Measurements from ENCODE around the gene QSER1.
"Not testable (repeated sequence)": the region's sequence is repeated elsewhere in the genome, so short reads cannot be mapped to it uniquely, and the experiment has no call there.

The QSER1 gene

DNA sequence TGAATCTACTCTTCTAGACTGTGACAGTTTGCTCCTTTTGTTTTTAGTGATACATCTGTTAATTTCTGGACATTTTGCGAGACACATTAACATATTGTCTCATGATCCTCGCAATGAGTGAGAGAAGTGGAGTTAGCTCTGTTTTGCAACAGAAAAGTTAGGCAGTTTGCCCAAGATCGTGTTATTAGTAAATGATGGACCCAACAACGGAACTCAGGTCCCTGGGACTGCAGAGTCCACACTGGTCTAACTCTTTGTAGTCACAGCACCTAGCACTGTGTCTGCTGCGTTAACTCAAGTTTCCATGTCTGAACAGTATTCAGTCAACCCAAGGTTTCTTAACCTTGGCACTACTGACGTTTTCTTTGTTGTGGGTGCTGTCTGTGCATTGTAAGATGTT, 126.2 kb downstream of the QSER1 start:
- no peak overlapping the region for H3K4me3 ChIP-seq (ENCODE audit: low read depth, low read length)
- peaks cover 18% of the 10 kb centered on the region for H3K4me1 ChIP-seq (ENCODE audit: control insufficient read depth, insufficient read depth, low read length)
- H3K27me3 ChIP-seq (ENCODE audit: control insufficient read depth, insufficient read depth, low read length) = peaks cover 16% of the 10 kb centered on the region
- no peaks in the 10 kb centered on the region for H3K9me3 ChIP-seq (ENCODE audit: control insufficient read depth, insufficient read depth, low read length)
- H3K9ac ChIP-seq (ENCODE audit: low read depth, low read length) = no peak overlapping the region
- H3K36me3 ChIP-seq (ENCODE audit: control insufficient read depth, insufficient read depth, low read length) = no peaks in the 10 kb centered on the region
- H3K27ac ChIP-seq (ENCODE audit: low read depth, low read length) = no peak overlapping the region

DNA sequence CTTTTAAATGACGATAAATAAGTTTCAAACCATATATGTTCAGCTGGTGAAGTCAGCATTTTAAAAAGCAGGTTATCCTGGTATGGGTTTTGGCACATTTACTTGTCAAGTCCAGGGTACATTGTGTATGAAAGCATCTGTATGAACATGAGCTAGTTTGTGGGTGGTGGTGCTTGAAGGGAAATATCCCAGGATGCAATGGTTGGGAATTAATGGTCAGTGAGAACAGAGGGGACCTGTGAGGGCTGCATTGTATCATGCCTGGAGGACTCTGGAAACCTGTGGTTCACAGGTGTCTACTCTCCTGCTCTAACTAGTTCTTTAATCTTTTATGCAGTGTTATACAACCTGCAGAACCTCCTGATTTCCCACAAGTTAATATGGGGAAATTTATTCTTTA, 128.9 kb downstream of the QSER1 start:
- H3K4me1 ChIP-seq (ENCODE audit: control insufficient read depth, insufficient read depth, low read length) = peaks cover 22% of the 10 kb centered on the region
- H3K9me3 ChIP-seq (ENCODE audit: control insufficient read depth, insufficient read depth, low read length) = no peaks in the 10 kb centered on the region
- H3K9ac ChIP-seq (ENCODE audit: low read depth, low read length) = no peak overlapping the region
- H3K36me3 ChIP-seq (ENCODE audit: control insufficient read depth, insufficient read depth, low read length) = no peaks in the 10 kb centered on the region
- H3K4me3 ChIP-seq (ENCODE audit: low read depth, low read length) = no peak overlapping the region
- peaks cover 9% of the 10 kb centered on the region for H3K27me3 ChIP-seq (ENCODE audit: control insufficient read depth, insufficient read depth, low read length)
- H3K27ac ChIP-seq (ENCODE audit: low read depth, low read length) = no peak overlapping the region

- no peak overlapping the region for H3K27ac ChIP-seq (ENCODE audit: low read depth, low read length)
- H3K9ac ChIP-seq (ENCODE audit: low read depth, low read length) = no peak overlapping the region
- H3K9me3 ChIP-seq (ENCODE audit: control insufficient read depth, insufficient read depth, low read length) = no peaks in the 10 kb centered on the region
- no peaks in the 10 kb centered on the region for H3K36me3 ChIP-seq (ENCODE audit: control insufficient read depth, insufficient read depth, low read length)
- peaks cover 18% of the 10 kb centered on the region for H3K4me1 ChIP-seq (ENCODE audit: control insufficient read depth, insufficient read depth, low read length)
- H3K4me3 ChIP-seq (ENCODE audit: low read depth, low read length) = no peak overlapping the region
- H3K27me3 ChIP-seq (ENCODE audit: control insufficient read depth, insufficient read depth, low read length) = peaks cover 6% of the 10 kb centered on the region; the same call in 1 of the 2 replicates
Observed at GRCh38 chr11:33021937-33022336, 129.3 kb downstream of the QSER1 start.

GRCh38 chr11:33025339-33025722, 132.7 kb downstream of the QSER1 start:
- H3K9me3 ChIP-seq (ENCODE audit: control insufficient read depth, insufficient read depth, low read length) = no peaks in the 10 kb centered on the region
- no peak overlapping the region for H3K27ac ChIP-seq (ENCODE audit: low read depth, low read length)

DNA sequence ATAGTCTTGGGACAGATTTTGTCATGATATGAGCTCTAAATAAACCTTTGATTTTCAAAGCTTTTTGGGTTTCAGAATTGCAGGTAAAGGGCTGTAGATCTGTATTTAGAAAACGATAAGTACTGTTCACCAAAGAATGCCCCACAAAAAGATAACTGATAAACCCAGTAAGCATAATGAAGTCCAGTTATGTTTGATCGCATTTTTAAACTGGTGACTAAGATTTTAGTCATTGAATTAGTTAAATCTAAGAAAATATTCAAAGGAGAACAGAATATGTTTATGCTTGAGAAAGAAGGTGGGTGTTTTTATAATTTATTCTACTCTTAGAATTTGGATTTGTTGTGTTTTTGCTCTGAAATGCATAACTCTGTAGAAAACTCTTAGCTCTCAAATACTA, 134.6 kb downstream of the QSER1 start:
- peaks cover 7% of the 10 kb centered on the region; the same call in 1 of the 2 replicates for H3K4me1 ChIP-seq (ENCODE audit: control insufficient read depth, insufficient read depth, low read length)
- no peaks in the 10 kb centered on the region for H3K27me3 ChIP-seq (ENCODE audit: control insufficient read depth, insufficient read depth, low read length)
- no peak overlapping the region for H3K27ac ChIP-seq (ENCODE audit: low read depth, low read length)
- H3K9ac ChIP-seq (ENCODE audit: low read depth, low read length) = no peak overlapping the region
- no peak overlapping the region for H3K4me3 ChIP-seq (ENCODE audit: low read depth, low read length)
- H3K36me3 ChIP-seq (ENCODE audit: control insufficient read depth, insufficient read depth, low read length) = no peaks in the 10 kb centered on the region
- no peaks in the 10 kb centered on the region for H3K9me3 ChIP-seq (ENCODE audit: control insufficient read depth, insufficient read depth, low read length)

More at GRCh38 chr11:33025339-33025722, 132.7 kb downstream of the QSER1 start:
- Histone ChIP-seq H3K4me3 (ENCODE audit: low read depth, low read length) (no peak overlapping the region), H3K27me3 (ENCODE audit: control insufficient read depth, insufficient read depth, low read length) (no peaks in the 10 kb centered on the region), H3K4me1 (ENCODE audit: control insufficient read depth, insufficient read depth, low read length) (peaks cover 7% of the 10 kb centered on the region; the same call in 1 of the 2 replicates), H3K9ac (ENCODE audit: low read depth, low read length) (no peak overlapping the region), H3K36me3 (ENCODE audit: control insufficient read depth, insufficient read depth, low read length) (no peaks in the 10 kb centered on the region)

DNA sequence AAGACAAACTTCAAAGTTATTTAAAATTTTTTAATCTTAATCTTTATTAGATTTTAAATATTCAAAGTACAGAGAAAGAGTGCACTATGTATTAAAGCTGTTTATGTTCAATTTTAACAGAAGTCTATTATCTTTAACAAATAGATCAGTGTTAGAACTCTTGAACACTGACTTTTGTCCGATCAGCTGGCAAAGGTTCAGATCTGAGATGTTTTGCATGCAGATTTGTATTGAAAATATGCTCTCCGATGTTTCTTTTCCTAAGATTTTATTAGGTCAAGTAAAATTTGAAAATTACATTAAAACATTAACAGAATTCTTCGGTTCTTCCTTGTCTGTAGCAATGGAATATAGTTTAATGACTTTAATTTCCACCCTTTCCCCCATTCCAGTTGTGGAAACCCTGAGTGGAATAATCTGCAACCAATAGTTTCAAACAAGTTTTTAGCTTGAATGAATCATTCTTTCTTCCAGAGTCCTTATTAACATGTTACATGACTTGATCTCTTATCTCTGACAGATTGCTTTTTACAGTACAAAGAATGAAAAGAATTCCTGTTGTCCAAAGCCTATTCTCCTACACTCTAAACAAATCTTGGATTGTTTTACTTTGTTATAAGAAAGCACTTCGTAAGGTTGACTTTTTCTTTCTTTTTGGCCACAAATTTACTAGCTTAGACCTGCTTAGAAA, 135.4 kb downstream of the QSER1 start:
- Histone ChIP-seq H3K27ac (ENCODE audit: low read depth, low read length) (no peak overlapping the region), H3K9ac (ENCODE audit: low read depth, low read length) (no peak overlapping the region), H3K9me3 (ENCODE audit: control insufficient read depth, insufficient read depth, low read length) (no peaks in the 10 kb centered on the region), H3K4me1 (ENCODE audit: control insufficient read depth, insufficient read depth, low read length) (peaks cover 7% of the 10 kb centered on the region; the same call in 1 of the 2 replicates), H3K4me3 (ENCODE audit: low read depth, low read length) (no peak overlapping the region), H3K36me3 (ENCODE audit: control insufficient read depth, insufficient read depth, low read length) (no peaks in the 10 kb centered on the region), H3K27me3 (ENCODE audit: control insufficient read depth, insufficient read depth, low read length) (no peaks in the 10 kb centered on the region)

DNA sequence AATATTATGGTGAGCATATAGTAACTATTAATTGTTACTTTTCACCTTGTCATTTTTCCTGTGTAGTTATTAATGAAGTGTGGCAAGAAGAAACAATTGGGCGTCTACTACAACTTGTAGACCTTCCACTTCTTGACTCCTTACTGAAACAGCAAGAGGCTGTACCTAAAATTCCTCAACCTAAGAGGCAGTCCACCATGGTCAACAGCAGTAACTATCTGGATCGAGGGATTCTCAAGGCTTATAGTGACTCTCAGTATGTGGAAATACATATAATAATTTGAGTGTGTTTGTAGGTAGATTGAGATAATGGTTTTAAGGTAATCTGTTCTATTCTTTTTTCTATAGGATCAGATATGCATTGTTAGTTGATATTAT, 135.9 kb downstream of the QSER1 start:
- H3K36me3 ChIP-seq (ENCODE audit: control insufficient read depth, insufficient read depth, low read length) = no peaks in the 10 kb centered on the region
- peaks cover 7% of the 10 kb centered on the region; the same call in 1 of the 2 replicates for H3K4me1 ChIP-seq (ENCODE audit: control insufficient read depth, insufficient read depth, low read length)
- no peak overlapping the region for H3K4me3 ChIP-seq (ENCODE audit: low read depth, low read length)
- H3K27ac ChIP-seq (ENCODE audit: low read depth, low read length) = no peak overlapping the region
- H3K9me3 ChIP-seq (ENCODE audit: control insufficient read depth, insufficient read depth, low read length) = no peaks in the 10 kb centered on the region
- H3K9ac ChIP-seq (ENCODE audit: low read depth, low read length) = no peak overlapping the region
- H3K27me3 ChIP-seq (ENCODE audit: control insufficient read depth, insufficient read depth, low read length) = no peaks in the 10 kb centered on the region

- not testable (repeated sequence) for H3K27me3 ChIP-seq (ENCODE audit: control insufficient read depth, insufficient read depth, low read length); H3K9me3 ChIP-seq (ENCODE audit: control insufficient read depth, insufficient read depth, low read length); H3K27ac ChIP-seq (ENCODE audit: low read depth, low read length); H3K9ac ChIP-seq (ENCODE audit: low read depth, low read length); H3K36me3 ChIP-seq (ENCODE audit: control insufficient read depth, insufficient read depth, low read length); H3K4me3 ChIP-seq (ENCODE audit: low read depth, low read length); H3K4me1 ChIP-seq (ENCODE audit: control insufficient read depth, insufficient read depth, low read length)
Observed at GRCh38 chr11:33029218-33029617, 136.6 kb downstream of the QSER1 start.

Measured in HUES48 (cell line).